Measurements from ENCODE around the gene SUPT3H.
"Not testable (repeated sequence)": the region's sequence is repeated elsewhere in the genome, so short reads cannot be mapped to it uniquely, and the experiment has no call there.

SUPT3H gene

DNA sequence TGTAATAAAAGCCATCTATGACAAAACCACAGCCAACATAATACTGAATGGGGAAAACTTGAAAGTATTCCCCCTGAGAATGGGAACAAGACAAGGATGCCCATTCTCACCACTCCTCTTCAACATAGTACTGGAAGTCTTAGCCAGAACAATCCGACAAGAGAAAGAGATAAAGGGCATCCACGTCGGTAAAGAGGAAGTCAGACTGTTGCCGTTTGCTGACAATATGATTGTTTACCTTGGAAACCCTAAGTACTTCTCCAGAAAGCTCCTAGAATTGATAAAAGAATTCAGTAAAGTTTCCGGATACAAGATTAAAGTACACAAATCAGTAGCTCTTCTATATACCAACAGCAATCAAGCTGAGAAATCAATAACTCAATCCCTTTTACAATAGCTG is 63.6 kb downstream of the SUPT3H start:
- DNase-seq, result no peak

DNA sequence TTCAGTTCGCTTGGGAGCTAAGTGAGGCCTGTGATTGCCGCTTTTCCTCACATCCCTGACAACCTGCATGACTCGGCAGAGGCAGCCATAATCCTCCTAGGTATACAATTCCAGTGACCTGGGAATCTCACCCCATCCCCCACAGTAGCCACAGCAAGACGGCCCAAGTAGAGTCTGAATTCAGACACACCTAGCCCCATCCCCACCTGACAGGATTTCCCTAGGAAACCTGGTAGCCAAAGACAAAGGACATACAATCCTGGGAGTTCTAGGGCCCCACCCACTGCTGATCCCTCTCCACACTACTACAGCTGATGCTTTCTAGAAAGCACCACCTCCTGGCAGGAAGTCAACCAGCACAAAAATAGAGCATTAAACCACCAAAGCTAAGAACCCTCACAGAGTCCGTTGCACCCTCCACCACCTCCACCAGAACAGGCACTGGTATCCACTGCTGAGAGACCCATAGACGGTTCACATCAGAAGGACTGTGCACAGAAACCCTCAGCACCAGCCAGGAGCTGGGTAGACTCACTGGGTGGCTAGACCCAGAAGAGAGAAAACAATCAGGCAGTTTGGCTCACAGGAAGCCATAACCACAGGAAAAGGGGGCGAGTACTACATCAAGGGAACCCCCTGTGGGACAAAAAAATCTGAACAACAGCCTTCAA is 67.5 kb downstream of the SUPT3H start:
- DNase-seq, result no peak

DNA sequence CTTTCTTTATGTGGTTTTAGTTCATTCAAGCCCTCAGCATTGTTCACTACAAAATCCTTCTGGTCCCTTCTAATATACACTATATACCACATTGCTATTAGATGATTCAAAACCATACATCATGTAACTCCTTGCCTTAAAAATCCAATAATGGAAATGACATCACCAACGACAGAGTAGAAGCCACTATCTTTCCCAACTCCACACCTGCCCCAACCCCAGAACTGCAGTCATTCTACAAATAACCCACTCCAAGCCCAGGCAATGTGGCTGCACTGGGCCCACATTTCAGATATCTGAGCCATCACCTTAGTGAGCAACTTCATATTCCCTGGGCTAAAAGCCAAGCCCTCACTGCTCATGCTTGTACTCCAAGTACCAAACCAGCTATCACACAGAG is 72.2 kb downstream of the SUPT3H start:
- DNase-seq, result no peak

DNA sequence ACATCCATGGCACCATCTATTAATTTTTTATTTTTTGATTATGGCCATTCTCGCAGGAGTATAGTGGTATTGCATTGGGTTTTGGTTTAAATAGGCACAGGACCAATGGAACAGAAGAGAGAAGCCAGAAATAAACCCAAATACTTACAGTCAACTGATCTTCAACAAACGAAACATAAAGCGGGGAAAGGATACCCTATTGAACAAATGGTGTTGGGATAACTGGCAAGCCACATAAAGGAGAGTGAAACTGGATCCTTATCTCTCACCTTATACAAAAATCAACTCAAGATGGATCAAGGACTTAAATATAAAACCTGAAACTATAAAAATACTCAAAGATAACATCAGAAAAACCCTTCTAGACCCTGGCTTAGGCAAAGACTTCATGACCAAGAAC is 74.9 kb downstream of the SUPT3H start:
- no peak for DNase-seq

- DNase-seq, result no peak
These were observed 76.2 kb downstream of the SUPT3H start for GRCh38 chr6:45301348-45302142.

GRCh38 chr6:45300736-45301135 is 77.0 kb downstream of the SUPT3H start:
- DNase-seq, result no peak

- DNase-seq, result no peak
These were observed 78.6 kb downstream of the SUPT3H start for GRCh38 chr6:45299096-45299581.

DNA sequence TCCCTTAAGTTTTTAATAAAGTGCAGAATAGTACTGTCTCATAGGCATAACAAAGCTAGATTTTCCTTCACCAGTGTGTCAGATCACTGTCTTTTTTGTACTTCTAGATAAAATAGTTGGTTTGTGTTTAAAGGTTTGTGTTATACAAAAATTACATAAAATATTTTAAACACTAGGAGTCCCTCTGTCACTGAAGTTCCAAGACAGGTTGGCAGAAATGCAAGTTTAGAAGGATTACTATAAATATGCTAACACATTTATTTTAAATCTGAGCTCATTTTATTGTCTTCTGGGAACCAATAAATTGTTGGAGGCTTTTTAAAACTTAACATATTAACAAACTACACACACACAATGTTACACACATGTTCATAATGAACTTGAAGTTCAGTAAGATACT is 80.4 kb downstream of the SUPT3H start:
- DNase-seq, result no peak

DNA sequence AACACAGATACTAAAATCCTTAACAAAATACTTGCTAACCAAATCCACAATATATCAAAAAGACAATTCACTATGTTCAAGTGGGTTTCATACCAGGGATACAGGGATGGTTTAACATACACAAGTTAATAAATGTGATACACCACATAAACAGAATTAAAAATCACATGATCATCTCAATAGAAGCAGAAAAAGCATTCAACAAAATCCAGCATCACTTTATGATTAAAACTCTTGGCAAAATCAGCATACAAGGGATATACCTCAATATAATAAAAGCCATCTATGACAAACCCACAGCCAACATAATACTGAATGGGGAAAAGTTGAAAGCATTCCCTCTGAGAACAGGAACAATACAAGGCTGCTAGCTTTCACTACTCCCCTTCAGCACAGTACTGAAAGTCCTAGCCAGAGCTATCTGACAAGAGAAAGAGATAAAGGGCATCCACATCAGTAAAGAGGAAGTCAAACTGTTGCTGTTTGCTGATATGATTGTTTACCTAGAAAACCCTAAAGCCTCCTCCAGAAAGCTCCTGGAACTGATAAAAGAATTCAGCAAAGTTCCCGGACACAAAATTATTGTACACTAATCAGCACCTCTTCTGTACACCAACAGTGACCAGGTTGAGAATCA is 83.6 kb downstream of the SUPT3H start:
- DNase-seq, result not testable (repeated sequence)

- no peak for DNase-seq
These were observed 84.4 kb downstream of the SUPT3H start for GRCh38 chr6:45293306-45293705.

- no peak for DNase-seq
These were observed 87.8 kb downstream of the SUPT3H start for GRCh38 chr6:45289751-45290514.

DNA sequence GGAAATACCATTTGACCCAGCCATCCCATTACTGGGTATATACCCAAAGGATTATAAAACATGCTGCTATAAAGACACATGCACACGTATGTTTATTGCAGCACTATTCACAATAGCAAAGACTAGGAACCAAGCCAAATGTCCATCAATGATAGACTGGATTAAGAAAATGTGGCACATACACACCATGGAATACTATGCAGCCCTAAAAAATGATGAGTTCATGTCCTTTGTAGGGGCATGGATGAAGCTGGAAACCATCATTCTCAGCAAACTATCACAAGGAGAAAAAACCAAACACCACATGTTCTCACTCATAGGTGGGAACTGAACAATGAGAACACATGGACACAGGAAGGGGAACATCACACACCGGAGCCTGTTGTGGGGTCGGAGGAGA is 91.0 kb downstream of the SUPT3H start:
- not testable (repeated sequence) for DNase-seq

DNA sequence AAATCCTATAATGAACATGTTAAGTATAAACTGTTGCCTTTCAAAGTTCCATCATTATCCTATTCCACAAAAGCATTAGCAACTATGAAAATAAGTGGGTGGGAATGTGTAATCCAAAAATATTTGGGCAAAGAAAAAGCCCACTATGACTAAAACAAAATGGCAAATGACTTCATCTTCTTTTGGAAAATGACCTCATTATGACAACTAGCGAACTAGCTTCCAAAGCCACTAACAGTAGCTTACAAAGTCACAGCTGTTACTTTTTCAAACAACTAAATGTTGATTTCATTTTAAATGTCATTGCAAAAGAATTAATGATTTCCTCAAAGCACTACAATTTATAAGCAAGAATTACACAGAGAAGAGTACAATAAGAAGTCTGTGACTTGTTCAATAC is 99.4 kb downstream of the SUPT3H start:
- no peak for DNase-seq

- DNase-seq, result not testable (repeated sequence)
These were observed 100.0 kb downstream of the SUPT3H start for GRCh38 chr6:45277741-45278140.

- no peak for DNase-seq
These were observed 102.4 kb downstream of the SUPT3H start for GRCh38 chr6:45275358-45275757.

DNA sequence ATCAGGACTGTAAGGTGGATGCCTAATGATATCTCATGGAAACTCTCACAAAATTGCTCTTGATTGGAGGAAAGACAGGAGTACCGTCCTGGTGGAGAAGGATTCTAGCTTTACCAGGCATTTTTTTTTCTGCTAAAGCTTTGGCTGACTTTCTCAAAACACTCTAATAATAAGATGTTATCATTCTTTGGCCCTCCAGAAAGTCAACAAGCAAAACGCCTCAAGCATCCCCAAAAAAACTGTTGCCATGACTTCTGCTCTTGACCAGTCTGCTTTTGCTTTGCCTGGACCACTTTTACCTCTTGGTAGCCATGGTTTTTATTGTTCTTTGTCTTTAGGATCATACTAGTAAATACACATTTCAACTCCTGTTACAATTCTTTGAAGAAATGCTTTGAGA is 105.1 kb downstream of the SUPT3H start:
- DNase-seq, result no peak

DNA sequence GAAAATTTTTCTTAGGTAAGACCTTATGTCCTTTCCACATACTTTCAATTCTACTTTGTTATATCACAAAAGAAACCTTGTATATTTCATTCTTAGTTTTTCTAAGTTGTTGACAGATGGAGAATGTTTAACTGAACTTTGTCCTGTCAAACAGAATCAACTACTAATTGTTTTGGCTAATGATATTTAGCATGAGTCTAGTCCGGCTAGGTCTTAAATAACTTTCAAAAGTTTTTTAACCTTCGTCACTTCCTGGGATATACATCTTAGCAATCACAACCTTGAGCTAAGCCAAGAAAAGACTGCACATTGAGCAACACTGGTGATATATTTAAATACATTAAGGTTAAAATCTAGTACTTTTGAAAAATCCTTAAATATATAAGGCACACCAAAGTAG is 112.5 kb downstream of the SUPT3H start:
- DNase-seq, result no peak

- DNase-seq, result no peak
These were observed 117.0 kb downstream of the SUPT3H start for GRCh38 chr6:45260696-45261095.

GRCh38 chr6:45256697-45257695 is 120.7 kb downstream of the SUPT3H start:
- no peak for DNase-seq

DNA sequence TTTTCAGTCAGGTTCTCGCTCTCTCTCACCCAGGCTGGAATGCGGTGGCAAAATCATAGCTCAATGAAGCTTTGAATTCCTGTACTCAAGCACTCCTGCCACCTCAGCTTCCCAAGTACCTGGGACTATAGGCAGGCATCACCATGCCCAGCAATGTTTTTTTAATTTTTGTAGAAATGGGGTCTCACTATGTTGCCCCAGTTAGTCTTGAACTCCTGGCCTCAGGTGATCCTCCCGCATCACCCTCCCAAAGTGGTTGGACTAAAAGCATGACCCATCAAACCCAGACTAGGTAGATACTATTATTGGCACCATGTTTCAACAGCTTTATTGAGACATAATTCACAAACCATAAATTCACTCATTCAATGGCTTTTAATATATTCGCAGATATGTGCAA is 122.3 kb downstream of the SUPT3H start:
- no peak for DNase-seq

DNA sequence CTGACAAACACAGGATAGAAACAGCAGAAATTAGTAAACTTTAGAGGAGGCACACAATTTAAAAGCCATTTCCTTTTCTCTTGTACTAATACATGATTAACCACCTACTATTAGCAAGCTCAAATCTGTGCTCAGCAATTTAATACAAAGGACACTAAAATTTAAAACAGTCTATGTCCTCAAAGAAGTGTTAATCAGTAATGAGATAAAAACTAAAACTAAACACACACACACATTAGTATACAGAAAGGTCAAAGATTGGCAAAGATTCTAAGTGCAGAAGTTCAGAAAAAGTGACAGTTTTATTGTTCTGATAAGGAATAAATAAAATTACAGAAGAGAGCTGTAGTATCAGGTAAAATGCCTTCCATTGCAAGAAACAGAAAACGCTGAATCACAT is 123.5 kb downstream of the SUPT3H start:
- no peak for DNase-seq

DNA sequence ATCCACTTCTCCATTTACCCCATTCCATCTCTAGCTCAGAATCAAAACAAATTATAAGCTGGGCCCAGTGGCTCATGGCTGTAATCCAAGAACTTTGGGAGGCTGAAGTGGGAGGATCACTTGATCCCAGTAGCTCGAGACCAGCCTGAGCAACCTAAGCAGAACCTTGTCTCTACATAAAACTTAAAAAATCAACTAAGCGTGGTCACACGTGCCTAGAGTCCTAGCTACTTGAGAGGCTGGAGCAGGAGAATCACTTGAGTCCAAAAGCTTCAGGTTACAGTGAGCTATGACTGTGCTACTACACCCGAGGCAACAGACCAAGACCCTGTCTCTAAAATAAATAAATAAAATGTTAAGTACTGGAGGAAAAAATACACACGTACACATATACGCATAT is 124.3 kb downstream of the SUPT3H start:
- DNase-seq, result no peak

All from NCI-H1694 treated with DMSO at 0.1 percent for 48 hours (cell line).